NCI-H1417 treated with DMSO at 0.1 percent for 48 hours (cell line): Measurements from ENCODE around the gene DLAT.
"Not testable (repeated sequence)": the region's sequence is repeated elsewhere in the genome, so short reads cannot be mapped to it uniquely, and the experiment has no call there.

Experiments
- DNase-seq: peaks from one replicate; lab custom pipeline; 2025; lab: John Stamatoyannopoulos, UW

The DLAT gene

GRCh38 chr11:112049777-112050176, 24.6 kb downstream of the DLAT start:
- DNase-seq = no peak

DNA sequence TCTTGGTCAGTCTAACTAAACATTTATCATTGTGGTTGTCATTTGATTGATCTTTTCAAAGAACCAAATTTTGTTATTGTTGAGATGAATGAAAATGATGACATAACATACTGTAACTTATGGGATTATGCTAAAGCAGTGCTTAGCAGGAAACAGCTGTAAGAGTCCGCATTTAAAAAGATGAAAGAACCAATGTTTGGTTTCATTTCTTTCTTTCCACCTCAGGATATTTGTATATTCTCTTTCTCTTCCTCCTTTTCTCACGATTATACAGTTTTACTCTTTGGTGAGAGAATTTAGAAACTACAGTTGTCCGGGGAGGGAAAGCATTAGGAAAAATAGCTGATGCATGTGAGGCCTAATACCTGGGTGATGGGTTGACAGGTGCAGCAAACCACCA, 25.5 kb downstream of the DLAT start:
- DNase-seq = no peak

- no peak for DNase-seq
Observed at GRCh38 chr11:112051768-112052167, 26.6 kb downstream of the DLAT start.

DNA sequence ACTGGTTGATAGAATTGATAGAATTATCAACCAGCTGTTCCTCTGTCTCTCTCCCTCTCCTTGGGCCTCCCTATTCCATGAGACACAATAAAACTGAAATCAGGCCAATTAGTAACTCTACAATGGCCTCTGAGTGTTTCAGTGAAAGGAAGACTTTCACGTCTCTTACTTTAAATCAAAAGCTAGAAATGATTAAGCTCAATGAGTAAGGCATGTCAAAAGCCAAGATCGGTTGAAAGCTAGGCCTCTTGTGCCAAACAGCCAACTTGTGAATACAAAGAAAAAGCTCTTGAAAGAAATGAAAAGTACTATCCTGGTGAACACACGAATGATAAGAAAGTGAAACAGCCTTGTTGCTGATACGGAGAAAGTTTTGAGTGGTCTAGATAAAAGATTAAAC, 32.0 kb downstream of the DLAT start:
- no peak for DNase-seq

DNA sequence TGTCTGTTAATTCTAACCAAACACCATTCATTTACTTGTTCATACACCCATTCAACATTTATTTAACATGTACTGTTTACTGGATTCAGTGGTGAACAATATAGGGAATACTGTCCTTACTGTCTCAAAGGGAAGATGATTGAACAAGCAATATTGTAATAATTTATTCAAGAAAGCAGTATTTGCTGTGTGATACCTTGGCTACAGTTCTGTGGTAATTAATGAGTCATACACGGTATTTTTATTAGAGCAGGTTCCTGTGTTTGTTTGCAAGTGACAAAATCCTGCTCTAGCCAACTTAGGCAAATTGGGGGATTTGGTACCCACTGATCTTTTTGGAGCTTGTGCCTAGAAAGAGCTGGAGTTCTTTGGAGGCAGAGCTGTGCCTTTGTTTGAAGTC, 32.9 kb downstream of the DLAT start:
- DNase-seq = no peak

- DNase-seq = no peak
Observed at GRCh38 chr11:112062923-112063322, 37.7 kb downstream of the DLAT start.

DNA sequence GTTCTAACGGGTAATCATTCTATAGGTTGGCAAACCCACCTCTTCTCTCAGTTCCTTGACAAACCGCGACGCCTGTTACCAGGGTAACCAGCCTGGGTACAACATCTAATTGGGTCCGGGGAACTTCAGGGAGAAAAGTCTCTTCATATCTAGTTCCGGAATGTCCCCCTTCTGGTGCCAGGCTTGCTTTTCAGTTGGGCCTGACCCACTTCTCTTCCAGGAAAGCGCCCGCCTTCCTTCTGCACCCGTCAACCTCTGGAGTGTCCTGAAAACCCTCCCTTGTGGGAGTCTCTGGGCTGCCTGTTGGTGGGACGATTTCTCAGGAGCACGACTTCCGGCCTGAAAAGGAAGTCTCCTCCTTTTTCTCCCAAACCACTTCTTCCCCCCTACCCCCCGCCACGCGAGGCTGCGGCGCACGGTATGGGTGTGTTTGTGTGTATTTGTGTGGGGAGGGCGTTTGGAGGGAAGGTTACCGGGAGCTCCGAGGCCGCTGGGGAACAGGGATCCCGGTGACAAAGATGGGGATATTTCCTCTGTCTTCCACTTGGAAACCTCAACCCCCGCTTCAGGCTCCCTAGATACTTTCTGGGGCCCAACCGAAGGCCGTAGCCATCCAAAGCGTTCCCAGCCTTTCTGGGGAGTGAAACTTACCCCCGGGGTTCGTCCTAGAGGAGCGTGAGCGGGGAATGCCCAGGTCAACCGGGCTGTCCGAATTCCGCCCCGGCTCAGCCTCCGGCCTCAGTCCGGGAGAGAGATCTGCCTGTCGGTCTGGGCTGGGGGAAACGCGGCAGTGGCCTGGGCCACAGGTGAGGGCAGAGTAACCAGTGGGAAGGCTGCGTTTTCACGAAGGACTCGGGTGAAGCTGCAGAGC, 49.0 kb downstream of the DLAT start, which contains the start of the genes NKAPD1 and PIH1D2:
Gene NKAPD1, plus strand, starts transcription at position 359 of the 871 bp plus-strand sequence. CDS start 1,276 bp downstream, outside the sequence.
Gene PIH1D2, minus strand, starts transcription at position 77 of the 871 bp plus-strand sequence. CDS start 843 bp downstream, outside the sequence.
- DNase-seq = peak; percentile 81

GRCh38 chr11:112082729-112083128, 57.5 kb downstream of the DLAT start:
- DNase-seq = no peak

DNA sequence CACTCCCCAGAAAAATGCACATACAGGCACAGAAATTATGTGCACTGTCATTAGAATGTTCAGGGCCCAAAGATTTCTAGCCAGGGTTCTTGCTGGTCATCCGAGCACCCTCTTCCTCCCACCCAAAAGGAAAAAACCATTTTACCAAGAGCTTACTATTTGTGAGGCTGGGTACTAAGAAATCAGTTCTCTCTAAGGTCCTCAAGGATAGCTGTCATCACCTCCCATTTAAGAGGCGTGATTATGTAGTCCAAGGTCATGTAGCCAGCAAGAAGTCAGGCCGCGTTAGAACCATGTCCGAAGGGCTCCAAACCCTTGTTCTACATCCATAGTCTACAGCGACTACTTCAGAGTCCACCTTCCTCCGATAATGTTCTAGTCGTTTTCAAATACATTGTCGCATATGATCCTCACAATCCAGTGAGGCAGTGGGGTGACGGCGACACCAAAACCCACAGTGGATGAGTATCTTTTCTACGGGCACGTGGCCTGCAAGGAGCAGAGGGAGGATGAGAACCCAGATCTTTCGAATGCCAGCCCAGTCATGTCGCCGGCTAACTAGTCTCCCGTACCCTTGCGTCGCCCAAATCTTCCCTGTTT, 60.7 kb downstream of the DLAT start:
- DNase-seq = no peak

GRCh38 chr11:112086422-112087191, 61.4 kb downstream of the DLAT start, which contains the start of the genes SDHD and TIMM8B:
TSS of gene SDHD (plus strand) at chr11:112086873. CDS start at chr11:112086908, 35 bp downstream.
TSS of gene TIMM8B (minus strand) at chr11:112086756. CDS start at chr11:112086723, 33 bp downstream.
- peak; percentile 87 for DNase-seq

DNA sequence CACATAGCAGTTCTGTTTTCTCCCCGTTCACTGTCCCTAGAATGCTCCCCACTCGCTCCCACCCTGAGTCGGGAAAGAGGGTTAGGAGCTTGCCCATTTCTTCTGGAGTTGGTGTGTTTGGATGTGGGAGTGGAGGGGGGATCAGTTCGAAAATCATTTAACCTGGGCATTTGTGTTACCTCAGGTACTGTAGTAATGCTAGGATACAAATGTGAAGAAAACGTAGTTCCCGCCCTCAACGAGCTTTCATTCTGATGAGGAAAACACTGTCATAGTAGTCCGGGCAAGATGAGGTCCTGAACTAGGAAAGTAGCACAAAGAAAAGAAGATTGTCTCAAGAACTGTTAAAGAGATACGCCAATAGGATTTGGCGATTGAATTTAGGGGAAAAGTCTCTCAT, 62.0 kb downstream of the DLAT start:
- DNase-seq = no peak

DNA sequence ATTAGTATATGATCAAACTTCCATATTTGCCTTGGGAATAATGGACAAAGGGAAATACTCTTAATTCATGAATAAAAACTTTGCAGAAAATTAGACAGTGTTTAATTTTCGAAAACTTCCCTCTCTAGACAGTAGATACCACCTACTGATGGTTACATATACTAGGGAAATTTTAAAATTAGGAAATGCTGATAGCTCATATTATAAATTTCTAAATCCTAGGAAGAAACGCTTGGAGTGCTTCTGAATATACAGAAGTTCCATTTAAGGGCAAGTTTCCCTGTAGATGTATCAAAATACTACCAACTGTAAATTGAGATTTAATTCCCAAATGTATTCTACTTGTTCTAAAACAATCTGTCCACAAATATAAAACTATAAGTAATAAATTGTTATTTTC, 70.1 kb downstream of the DLAT start:
- DNase-seq = not testable (repeated sequence)

- no peak for DNase-seq
Observed at GRCh38 chr11:112096194-112096593, 71.0 kb downstream of the DLAT start.

DNA sequence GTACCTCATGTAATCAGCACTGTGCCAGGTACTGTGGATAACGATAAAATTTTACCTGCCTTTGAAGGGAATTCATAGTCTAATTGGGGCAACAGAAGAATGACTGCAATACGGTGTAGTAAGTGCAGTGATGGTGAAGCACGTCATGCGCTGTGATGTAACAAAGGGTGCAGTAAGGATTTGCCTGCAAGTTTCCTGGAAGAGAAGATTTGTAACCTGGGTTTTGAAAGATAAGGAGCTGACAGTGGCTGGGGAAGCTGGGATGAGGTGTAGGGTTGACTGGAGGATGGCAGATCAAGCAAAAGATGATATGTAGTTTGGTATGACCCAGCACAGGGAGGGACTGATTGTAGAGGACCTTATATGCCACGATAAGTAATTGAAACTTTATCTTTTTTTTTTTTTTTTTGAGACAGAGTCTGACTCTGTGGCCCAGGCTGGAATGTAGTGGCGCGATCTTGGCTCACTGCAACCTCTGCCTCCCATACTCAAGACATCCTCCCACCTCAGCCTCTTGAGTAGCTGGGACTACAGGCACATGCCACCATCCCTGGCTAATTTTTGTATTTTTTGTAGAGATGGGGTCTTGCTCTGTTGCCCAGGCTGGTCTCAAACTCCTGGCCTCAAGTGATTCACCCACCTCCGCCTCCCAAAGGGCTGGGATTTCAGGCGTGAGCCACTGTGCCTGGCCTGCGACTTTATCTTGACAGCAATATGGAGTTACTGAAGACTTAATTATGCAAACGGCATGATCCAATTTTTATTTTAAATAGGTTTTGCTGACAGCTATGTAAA, 72.7 kb downstream of the DLAT start:
- DNase-seq = no peak

- DNase-seq = no peak
Observed at GRCh38 chr11:112100462-112100861, 75.3 kb downstream of the DLAT start.

DNA sequence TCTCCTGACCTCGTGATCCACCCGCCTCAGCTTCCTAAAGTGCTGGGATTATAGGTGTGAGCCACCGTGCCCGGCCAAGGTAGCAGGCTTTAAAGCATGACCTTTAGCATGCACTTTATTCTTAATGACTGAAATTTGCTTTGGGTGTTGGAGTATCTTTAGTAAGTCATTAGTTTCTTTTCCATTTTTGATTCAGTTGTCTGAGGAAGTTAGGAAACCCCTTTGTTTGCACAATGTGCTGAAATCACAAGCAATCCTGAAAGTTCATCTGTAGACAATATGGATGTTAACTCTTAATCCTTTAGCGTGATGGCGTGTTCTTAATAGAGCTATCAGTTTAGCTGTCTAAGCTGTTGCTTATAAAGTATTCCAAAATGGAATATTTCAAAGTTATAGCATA, 78.2 kb downstream of the DLAT start:
- DNase-seq = no peak

DNA sequence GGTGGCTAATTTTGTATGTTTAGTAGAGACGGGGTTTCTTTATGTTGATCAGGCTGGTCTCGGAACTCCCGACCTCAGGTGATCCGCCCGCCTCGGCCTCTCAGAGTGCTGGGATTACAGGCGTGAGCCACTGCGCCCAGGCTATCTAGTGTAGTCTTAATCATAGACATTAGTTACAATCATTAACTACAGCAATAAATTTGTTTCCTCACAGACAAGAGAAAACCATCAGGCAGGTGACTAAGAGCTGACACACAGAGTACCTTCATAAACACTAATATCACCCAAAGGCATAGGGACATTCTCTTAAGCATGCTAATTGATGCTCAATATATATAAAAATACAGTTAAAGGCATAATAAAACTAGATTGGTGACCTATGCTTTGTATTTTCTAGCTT, 80.9 kb downstream of the DLAT start:
- no peak for DNase-seq
